NOMO-1 treated with DMSO at 0.1 percent for 48 hours (cell line): ENCODE results near the gene OSMR.

ENCODE experiments used
- DNase-seq: peaks from one replicate; lab custom pipeline; 2025; ENCODE audit not compliant: unreplicated experiment; lab: John Stamatoyannopoulos, UW

Gene OSMR

DNA sequence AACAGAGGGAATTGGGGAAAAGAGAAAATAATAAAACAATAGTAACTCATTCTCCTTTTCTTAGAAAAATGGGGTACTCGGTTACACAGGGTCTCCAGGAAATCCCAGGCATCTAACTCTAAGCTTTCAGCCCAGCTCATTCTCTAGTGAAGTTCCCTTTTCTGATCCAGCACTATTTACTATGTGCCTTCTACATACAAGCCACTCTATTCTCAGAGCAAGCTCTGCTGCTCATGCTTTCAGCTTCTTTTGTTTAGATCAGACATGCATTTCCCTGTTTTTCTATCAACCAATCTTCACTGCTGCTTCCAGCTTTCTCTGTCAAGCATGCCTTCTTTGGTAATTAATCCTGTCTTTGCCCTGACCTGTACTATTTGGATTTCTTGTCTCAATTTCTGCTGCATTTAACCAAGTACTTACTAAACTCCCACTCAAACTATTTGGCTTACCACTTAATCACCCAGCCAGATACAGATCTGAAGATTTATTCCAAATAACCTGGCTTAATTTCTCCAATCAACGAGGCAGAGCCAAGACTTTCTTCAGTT is 25.3 kb downstream of the OSMR start:
- DNase-seq = peak; percentile 7

DNA sequence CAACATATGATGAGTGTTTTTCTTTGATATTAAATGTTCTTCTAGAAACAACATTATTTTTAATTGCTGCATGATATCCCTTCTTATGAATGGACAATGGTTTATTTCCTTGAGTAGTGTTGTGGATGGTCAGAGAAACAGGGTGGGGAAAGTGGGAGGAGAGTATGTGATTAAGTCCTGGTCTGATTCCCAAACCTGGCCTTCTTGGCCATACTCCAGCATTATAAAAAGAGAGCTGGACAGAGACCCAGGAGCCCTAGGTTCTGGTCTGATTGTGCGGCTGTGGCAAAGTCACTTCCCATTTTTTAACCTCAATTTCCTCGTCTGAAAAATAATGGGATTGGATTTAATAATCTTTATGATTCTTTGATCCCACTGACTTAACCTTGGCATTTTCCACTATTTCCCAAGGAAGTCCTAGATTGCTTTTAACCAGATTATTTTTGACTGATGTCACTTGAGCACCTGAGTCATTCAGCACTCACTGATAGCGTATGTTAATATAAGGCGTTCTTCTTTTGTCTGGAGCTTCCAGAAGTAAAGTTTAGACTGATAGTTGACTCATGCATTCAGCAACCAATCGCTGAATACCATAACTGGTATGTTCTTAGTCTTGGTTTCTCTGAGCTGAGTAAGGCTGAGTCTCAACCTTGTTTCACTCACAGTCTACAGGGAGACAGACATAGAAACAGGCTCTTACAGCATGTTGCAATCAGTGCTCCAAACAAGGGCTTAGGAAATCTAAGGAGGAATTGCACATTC is 26.2 kb downstream of the OSMR start:
- DNase-seq = no peak

- DNase-seq = no peak
Measured at GRCh38 chr5:38872826-38873225, 27.0 kb downstream of the OSMR start.

DNA sequence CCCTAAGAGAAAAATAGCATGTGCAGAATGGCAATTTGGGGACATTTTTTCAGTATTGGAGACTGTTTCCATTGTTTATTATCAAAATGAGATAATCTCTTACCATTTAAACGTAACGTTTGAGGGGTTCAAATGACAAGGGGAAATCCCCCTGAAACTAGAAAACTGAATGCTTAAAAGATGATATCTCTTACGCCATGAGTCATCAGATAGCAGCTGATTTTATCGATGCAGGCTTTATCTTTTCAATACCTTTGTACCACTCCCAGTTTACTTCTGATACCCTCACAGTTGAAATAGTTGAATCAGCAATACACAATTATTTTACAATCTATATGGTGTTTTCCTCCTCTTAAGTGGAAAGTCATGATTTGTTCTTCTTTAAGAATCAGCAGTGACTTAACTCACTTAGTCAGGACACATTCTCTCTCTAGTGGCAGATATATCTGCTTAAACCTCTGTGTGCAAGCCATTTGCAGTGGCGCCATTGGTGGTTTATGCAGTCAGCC is 29.2 kb downstream of the OSMR start:
- DNase-seq = no peak

GRCh38 chr5:38878391-38879077 is 32.7 kb downstream of the OSMR start:
- DNase-seq = peak; percentile 55

DNA sequence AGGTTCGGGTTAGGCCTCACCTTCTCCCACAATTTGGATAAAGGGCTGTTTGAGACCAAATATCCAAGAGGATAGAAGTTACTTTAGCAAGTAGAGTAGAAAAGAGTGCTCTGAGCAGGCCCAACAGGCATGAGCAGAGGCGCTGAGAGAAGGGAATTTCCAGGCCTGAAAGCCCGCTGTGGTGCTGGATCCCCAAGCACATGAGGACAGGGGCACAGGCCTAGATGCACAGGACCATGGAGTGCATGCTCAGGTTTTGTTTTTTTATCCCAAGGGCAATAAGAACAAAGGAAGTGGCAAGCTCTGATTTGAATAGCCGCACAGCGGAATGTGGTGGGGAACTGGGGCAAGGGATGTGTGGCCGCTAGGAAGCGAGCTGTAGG is 33.3 kb downstream of the OSMR start:
- DNase-seq = no peak

DNA sequence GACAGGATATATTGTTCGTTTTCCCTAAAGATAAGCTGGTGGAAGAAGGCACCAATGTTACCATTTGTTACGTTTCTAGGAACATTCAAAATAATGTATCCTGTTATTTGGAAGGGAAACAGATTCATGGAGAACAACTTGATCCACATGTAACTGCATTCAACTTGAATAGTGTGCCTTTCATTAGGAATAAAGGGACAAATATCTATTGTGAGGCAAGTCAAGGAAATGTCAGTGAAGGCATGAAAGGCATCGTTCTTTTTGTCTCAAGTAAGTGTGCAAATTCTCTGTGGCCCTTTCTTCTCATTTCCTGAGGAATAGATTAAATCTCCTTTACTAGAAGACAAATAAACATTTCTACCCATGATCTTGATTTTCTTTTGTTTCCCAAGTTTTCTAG is 38.0 kb downstream of the OSMR start:
- no peak for DNase-seq

DNA sequence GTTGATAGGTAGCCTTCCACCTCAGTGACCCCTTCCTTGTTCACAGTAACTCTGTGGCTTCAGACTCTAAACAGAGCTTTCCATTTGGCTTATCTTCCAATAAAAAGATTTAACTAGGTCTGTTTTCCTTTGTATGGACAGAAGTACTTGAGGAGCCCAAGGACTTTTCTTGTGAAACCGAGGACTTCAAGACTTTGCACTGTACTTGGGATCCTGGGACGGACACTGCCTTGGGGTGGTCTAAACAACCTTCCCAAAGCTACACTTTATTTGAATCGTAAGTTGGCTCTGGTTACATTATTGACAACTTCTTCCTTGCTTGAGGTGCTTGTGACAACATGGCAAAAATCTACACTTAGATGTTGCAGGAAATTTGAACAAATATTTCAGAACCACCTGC is 39.4 kb downstream of the OSMR start:
- no peak for DNase-seq

- no peak for DNase-seq
Measured at GRCh38 chr5:38888041-38888440, 42.2 kb downstream of the OSMR start.

DNA sequence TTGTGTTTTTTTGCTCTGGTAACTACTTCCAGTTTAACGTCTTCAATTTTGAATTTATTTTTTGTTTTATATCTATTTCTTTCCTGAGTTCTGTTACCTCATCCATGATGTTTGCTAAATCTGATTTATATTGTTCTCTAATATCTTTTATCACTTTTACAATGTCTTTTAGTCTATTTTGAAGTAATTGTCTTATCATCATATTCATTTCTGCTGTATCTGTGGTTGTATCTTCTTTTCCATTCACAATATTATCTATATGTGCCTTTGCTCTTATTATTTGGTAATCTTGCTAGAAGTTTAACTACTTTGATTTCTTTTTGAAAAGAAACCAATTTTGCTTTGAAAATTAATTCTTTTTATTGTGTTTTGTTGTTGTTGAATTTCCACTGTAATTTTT is 43.6 kb downstream of the OSMR start:
- DNase-seq = no peak

- no peak for DNase-seq
Measured at GRCh38 chr5:38891563-38891962, 45.8 kb downstream of the OSMR start.

- no peak for DNase-seq
Measured at GRCh38 chr5:38892363-38892762, 46.6 kb downstream of the OSMR start.

- DNase-seq = no peak
Measured at GRCh38 chr5:38896760-38897159, 50.9 kb downstream of the OSMR start.

DNA sequence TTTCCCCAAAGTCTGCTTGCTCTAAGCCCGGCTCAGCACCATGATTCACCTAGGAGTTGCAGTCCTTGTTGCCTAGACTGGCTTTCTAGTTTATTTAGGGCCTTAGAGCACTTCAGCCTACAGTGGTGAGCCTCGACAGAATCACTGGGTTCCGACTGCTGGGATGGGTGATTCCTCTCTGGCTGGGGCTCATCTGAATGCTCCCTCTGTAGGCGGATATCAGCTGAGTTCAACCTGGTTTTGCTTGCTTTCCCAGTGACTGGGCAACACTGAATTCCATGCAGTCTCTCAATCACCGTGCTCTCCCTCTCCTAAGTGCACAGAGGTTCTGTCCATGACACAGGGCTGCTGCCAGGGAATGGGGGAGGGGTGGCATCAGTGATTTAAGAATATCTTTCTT is 54.1 kb downstream of the OSMR start:
- DNase-seq = no peak

- no peak for DNase-seq
Measured at GRCh38 chr5:38905516-38905915, 59.7 kb downstream of the OSMR start.

DNA sequence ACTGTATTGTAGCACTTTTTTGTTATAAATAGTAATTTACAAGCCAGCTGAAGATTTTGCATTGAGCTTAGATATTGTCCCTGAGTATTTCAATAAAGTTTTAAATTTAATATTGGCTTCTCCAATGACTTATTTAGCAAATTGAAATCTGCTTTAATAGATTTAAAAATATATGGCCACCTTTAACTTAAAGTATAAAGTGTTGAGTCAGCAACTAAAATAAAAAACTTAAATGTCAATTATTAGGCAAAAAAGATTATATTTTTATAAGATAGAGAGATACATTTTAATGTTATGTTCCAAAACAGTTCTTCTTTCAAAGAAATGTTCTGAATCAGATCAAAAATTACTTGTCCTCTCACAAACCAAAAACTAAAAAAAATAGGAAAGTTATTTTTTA is 60.7 kb downstream of the OSMR start:
- no peak for DNase-seq

GRCh38 chr5:38911933-38912332 is 66.1 kb downstream of the OSMR start:
- no peak for DNase-seq

DNA sequence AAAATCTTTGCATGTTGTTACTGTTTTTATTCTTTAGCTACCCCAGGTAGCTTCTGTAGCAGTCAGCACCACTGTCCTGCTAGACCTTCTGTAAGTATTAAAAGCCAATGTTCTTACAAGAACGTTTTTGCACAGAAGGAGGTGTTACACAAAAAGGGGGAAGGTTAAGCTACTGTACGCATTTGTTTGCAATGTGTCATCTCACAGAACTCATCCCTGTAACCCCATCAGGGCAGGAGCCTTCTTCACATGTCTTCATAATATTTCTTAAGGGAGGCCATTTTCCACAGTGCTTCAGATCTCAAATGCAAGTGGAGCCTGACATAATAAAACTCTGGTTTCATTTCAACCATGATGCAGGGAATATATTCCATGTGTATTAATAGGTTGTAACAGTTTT is 67.9 kb downstream of the OSMR start:
- DNase-seq = no peak

GRCh38 chr5:38916802-38917201 is 71.0 kb downstream of the OSMR start:
- no peak for DNase-seq

DNA sequence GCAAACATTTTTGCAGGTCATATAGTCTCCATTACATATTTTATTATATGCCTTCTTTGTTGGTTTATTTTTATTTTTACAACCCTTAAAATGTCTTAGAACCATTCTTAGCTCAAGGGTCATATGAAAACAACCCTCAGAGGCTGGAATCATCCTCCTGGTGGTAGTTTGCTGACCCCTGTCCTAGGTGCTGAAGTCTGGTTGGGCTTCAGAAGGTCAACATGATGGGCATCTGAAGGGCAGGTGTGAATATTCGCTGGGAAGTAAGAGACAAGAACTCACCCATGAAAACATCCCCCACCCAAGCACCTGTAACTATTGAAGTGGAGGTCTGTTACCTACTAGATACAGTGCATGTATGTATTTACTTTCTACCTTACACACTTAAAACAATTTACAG is 75.4 kb downstream of the OSMR start:
- no peak for DNase-seq

DNA sequence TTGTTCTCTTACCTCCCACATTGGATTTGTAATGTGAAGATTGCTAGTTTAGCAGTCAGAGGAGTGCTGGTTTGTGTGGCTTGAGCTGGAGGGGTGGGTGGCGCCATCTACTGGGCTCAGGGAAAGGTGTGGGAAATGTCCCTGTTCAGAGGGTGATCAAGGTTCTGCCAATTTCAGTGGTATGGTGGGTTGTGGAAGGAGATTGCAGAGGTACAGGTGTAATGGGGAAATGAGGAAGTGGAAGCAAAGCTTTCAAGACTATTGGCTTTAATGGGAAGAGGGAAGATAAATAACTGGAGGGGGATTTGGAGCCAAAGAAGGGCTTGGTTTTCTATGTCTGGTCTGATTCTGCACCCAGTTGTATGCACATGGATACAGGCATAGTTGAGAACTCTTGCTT is 76.4 kb downstream of the OSMR start:
- DNase-seq = peak; percentile 46
